ENCODE data around the gene KCNQ1. TPM values are rescaled to one million over a fixed set of nuclear protein-coding genes. Genes with fewer than 3 reads are reported as not detected.

Gene KCNQ1
- total and polyA plus RNA-seq, 9 of the 15 experiments (the other 6 are each of a cell fraction or from before 2014, with no cell fraction given): 0.44 TPM; not detected in 8

DNA sequence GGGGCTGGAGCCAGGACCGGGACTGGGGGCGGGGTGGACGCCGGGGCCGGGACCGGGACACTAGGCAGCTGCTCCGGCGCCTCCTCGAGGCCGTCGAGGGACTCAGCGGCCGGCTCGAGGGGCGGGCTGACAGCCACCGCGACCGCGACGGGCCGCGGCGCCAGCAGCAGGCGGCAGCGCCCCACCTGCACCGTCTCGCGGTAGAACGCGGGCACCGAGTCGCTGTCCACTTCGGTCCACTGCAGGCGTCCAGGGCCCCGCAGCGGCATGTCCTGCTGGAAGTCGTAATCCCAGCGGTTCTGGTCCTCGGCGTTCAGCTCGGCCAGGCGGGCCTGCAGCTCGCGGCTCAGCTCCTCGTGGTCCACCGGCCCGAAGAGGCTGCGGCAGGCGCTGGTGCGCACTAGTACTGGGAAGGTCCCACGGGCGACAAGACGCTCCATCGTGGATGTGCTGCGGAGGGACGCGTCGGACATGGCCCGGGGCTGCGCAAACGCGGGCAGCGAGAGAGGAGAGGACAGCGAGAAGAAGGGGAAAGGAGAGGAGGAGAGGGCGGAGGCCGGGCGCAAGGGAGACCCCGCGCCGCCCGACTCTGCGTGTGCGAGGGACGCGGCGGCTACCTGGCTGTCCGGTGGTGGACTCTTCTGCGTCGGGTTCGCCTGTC lies 440.3 kb downstream of the KCNQ1 start (continued):
- TF ChIP-seq NFIC (IDR thresholded peaks at IDR 0.05) (peak; percentile 41), MCM2 (IDR thresholded peaks at IDR 0.05; ENCODE audit: low read depth) (no peak), ZNF445 (CRISPR knock-in tag; IDR thresholded peaks at IDR 0.05; ENCODE audit: low read depth) (no peak), PHF20 (IDR thresholded peaks at IDR 0.05; ENCODE audit: partially characterized antibody) (peak; percentile 21), ZNF197 (CRISPR knock-in tag; IDR thresholded peaks at IDR 0.05; ENCODE audit: low read depth) (no peak), ZNF699 (CRISPR knock-in tag; IDR thresholded peaks at IDR 0.05; ENCODE audit: insufficient replicate concordance) (no peak), MEF2D (tag; conservative IDR thresholded peaks at IDR 0.05; ENCODE audit: low read depth) (no peak), HMGN3 (IDR thresholded peaks at IDR 0.05; ENCODE audit: borderline replicate concordance, extremely low read depth, insufficient read length, low read depth, low read length) (peak; percentile 42), ZEB2 (IDR thresholded peaks at IDR 0.05) (0 out of 2 replicates have a peak, but pooled peaks have one; percentile 17), MAZ (CRISPR knock-in tag; conservative IDR thresholded peaks at IDR 0.05 in 1 of 2, IDR thresholded peaks at IDR 0.05 in 1 of 2) (peak; percentile 9 to 64), CC2D1A (IDR thresholded peaks at IDR 0.05) (no peak), ZFP1 (CRISPR knock-in tag; IDR thresholded peaks at IDR 0.05) (no peak), RAD21 (CRISPR knock-in tag; conservative IDR thresholded peaks at IDR 0.05 in 1 of 2, IDR thresholded peaks at IDR 0.05 in 1 of 2) (peak; percentile 79 to 81), HNRNPH1 (optimal IDR thresholded peaks at IDR 0.05; ENCODE audit: low read depth, low read length) (no peak), RBM14 (IDR thresholded peaks at IDR 0.05; ENCODE audit: borderline replicate concordance, insufficient read depth, low read depth, low read length) (0 out of 2 replicates have a peak, but pooled peaks have one; percentile 47), ZKSCAN1 (IDR thresholded peaks at IDR 0.05; ENCODE audit: low read depth, low read length) (no peak), DACH1 (IDR thresholded peaks at IDR 0.05; ENCODE audit: partially characterized antibody) (no peak), ZNF584 (CRISPR knock-in tag; IDR thresholded peaks at IDR 0.05; ENCODE audit: low read depth) (no peak)
- TF ChIP-seq, protein P1, sequence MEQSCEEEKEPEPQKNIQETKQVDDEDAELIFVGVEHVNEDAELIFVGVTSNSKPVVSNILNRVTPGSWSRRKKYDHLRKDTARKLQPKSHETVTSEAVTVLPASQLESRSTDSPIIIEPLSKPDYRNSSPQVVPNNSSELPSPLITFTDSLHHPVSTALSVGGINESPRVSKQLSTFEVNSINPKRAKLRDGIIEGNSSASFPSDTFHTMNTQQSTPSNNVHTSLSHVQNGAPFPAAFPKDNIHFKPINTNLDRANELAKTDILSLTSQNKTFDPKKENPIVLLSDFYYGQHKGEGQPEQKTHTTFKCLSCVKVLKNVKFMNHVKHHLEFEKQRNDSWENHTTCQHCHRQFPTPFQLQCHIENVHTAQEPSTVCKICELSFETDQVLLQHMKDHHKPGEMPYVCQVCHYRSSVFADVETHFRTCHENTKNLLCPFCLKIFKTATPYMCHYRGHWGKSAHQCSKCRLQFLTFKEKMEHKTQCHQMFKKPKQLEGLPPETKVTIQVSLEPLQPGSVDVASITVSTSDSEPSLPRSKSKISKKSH (CRISPR knock-in tag; IDR thresholded peaks at IDR 0.05): no peak
- TF ChIP-seq, protein P2, sequence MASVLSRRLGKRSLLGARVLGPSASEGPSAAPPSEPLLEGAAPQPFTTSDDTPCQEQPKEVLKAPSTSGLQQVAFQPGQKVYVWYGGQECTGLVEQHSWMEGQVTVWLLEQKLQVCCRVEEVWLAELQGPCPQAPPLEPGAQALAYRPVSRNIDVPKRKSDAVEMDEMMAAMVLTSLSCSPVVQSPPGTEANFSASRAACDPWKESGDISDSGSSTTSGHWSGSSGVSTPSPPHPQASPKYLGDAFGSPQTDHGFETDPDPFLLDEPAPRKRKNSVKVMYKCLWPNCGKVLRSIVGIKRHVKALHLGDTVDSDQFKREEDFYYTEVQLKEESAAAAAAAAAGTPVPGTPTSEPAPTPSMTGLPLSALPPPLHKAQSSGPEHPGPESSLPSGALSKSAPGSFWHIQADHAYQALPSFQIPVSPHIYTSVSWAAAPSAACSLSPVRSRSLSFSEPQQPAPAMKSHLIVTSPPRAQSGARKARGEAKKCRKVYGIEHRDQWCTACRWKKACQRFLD (CRISPR knock-in tag; IDR thresholded peaks at IDR 0.05): no peak
- TF ChIP-seq, protein P3, sequence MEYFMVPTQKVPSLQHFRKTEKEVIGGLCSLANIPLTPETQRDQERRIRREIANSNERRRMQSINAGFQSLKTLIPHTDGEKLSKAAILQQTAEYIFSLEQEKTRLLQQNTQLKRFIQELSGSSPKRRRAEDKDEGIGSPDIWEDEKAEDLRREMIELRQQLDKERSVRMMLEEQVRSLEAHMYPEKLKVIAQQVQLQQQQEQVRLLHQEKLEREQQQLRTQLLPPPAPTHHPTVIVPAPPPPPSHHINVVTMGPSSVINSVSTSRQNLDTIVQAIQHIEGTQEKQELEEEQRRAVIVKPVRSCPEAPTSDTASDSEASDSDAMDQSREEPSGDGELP (CRISPR knock-in tag; IDR thresholded peaks at IDR 0.05; ENCODE audit: borderline replicate concordance): peak; percentile 72
- TF ChIP-seq, protein P4, sequence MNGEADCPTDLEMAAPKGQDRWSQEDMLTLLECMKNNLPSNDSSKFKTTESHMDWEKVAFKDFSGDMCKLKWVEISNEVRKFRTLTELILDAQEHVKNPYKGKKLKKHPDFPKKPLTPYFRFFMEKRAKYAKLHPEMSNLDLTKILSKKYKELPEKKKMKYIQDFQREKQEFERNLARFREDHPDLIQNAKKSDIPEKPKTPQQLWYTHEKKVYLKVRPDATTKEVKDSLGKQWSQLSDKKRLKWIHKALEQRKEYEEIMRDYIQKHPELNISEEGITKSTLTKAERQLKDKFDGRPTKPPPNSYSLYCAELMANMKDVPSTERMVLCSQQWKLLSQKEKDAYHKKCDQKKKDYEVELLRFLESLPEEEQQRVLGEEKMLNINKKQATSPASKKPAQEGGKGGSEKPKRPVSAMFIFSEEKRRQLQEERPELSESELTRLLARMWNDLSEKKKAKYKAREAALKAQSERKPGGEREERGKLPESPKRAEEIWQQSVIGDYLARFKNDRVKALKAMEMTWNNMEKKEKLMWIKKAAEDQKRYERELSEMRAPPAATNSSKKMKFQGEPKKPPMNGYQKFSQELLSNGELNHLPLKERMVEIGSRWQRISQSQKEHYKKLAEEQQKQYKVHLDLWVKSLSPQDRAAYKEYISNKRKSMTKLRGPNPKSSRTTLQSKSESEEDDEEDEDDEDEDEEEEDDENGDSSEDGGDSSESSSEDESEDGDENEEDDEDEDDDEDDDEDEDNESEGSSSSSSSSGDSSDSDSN (IDR thresholded peaks at IDR 0.05; ENCODE audit: borderline replicate concordance in 1 of 2, low read depth in 2 of 2, low read length in 2 of 2): peak; percentile 19 to 84; a peak in 2 of 4 replicates
